Spleen (tissue), 7 donors: ENCODE data around the gene CD2.

ENCODE experiments used
- CTCF ChIP-seq, 11 experiments: fragments of 200-600 bp in 7 of 11; fragments of 450-650 bp in 4 of 11; sonication (generic) in 4 of 11; IDR thresholded peaks in 8 of 11; conservative IDR thresholded peaks in 3 of 11; 1 replicate in 7 of 11; 2 replicates in 4 of 11; pipeline versions ENCODE4 v1.4.0 to v1.8.0; 2016 to 2021; ENCODE audit warnings: antibody characterized with exemption in 11 of 11, inconsistent platforms in 4 of 11, mild to moderate bottlenecking in 1 of 11
- POLR2AphosphoS5 ChIP-seq, 3 donors: sonication (generic); formaldehyde crosslinking; IDR thresholded peaks; one replicate each; pipeline ENCODE4 v1.5.1; 2017; ENCODE audit warnings: antibody characterized with exemption in 3 of 3
- donor health status: DM: no; HTN: no; CAD: no; lungs with moderate emphysema.
- donor health status: DM: no; HTN: no; CAD: no.
- donor health status: DM: no; HTN: no; CAD: no.

- TF ChIP-seq POLR2AphosphoS5 (IDR thresholded peaks at IDR 0.05) (no peak), CTCF (IDR thresholded peaks at IDR 0.05 in 8 of 11, conservative IDR thresholded peaks at IDR 0.05 in 3 of 11) (no peak)
Observed at GRCh38 chr1:116767782-116768382, 13.7 kb downstream of the CD2 start.
